Large intestine (tissue), 3 donors: Measurements from ENCODE around the gene SGMS1. TPM values are rescaled to one million over a fixed set of nuclear protein-coding genes. Genes with fewer than 3 reads are reported as not detected.

Source experiments
- DNase-seq, 2 donors: peaks; one replicate each; pipeline versions ENCODE4 v3.0.0 to v3.0.0-alpha.2; 2013
- H3K27ac ChIP-seq: one replicate; pipeline ENCODE4 v1.5.1; 2013; ENCODE audit warnings: low read length
- H3K27me3 ChIP-seq: 2 replicates; pipeline ENCODE4 v1.6.1; 2013; ENCODE audit warnings: low read length; ENCODE audit not compliant: control insufficient read depth, insufficient read depth
- H3K36me3 ChIP-seq: 2 replicates; pipeline ENCODE4 v1.6.1; 2013; ENCODE audit warnings: low read length; ENCODE audit not compliant: control insufficient read depth, insufficient read depth
- H3K4me1 ChIP-seq: one replicate; pipeline ENCODE4 v1.6.1; 2013; ENCODE audit warnings: low read length; ENCODE audit not compliant: control insufficient read depth, insufficient read depth
- H3K4me3 ChIP-seq: one replicate; pipeline ENCODE4 v1.5.1; 2013; ENCODE audit warnings: low read length
- H3K9me3 ChIP-seq: one replicate; pipeline ENCODE4 v1.6.1; 2013; ENCODE audit warnings: mild to moderate bottlenecking, low read depth, low read length, moderate library complexity; ENCODE audit not compliant: control insufficient read depth
- WGBS: methylation state at CpG from one replicate; pipeline ENCODE4 v1.1.5; 2013; ENCODE audit warnings: low lambda C conversion rate; ENCODE audit not compliant: insufficient coverage; 5-methylcytosine and 5-hydroxymethylcytosine counted together
- polyA plus RNA-seq: library from polyadenylated mRNA; unstranded; fragments of 120-200 nt; gene quantifications from one replicate; pipeline ENCODE4 v1.2.1, GENCODE V29; 2013

Gene SGMS1
- polyA plus RNA-seq, 1 donor: 22.8 TPM

- Histone ChIP-seq H3K4me1 (no peaks in the 10 kb centered on the region), H3K4me3 (no peak overlapping the region), H3K27me3 (no peaks in the 10 kb centered on the region), H3K9me3 (no peaks in the 10 kb centered on the region), H3K36me3 (peaks cover 4% of the 10 kb centered on the region), H3K27ac (no peak overlapping the region)
- DNase-seq: no peak
- WGBS: 75% methylated on average over 1 of the region's 2 CpGs
Observed at GRCh38 chr10:50324046-50324445, 299.7 kb downstream of the SGMS1 start.

GRCh38 chr10:50322077-50322476 is 301.7 kb downstream of the SGMS1 start:
- WGBS: 100% methylated on average over 2 of the region's 3 CpGs

GRCh38 chr10:50318129-50318528 is 305.6 kb downstream of the SGMS1 start:
- Histone ChIP-seq H3K9me3 (no peaks in the 10 kb centered on the region), H3K36me3 (peaks cover 4% of the 10 kb centered on the region), H3K27ac (no peak overlapping the region), H3K4me1 (no peaks in the 10 kb centered on the region), H3K27me3 (no peaks in the 10 kb centered on the region), H3K4me3 (no peak overlapping the region)
- DNase-seq: no peak

More at GRCh38 chr10:50322077-50322476, 301.7 kb downstream of the SGMS1 start:
- Histone ChIP-seq H3K27me3 (no peaks in the 10 kb centered on the region), H3K4me3 (no peak overlapping the region), H3K36me3 (peaks cover 4% of the 10 kb centered on the region), H3K9me3 (no peaks in the 10 kb centered on the region), H3K4me1 (no peaks in the 10 kb centered on the region), H3K27ac (no peak overlapping the region)
- no peak for DNase-seq

- 83% methylated on average over 1 of the region's 5 CpGs for WGBS
- no peaks in the 10 kb centered on the region for H3K9me3 ChIP-seq
- H3K27ac ChIP-seq: no peak overlapping the region
- no peak for DNase-seq
- no peaks in the 10 kb centered on the region for H3K27me3 ChIP-seq
- H3K4me1 ChIP-seq: no peaks in the 10 kb centered on the region
- H3K4me3 ChIP-seq: no peak overlapping the region
- H3K36me3 ChIP-seq: peaks cover 4% of the 10 kb centered on the region
Observed at GRCh38 chr10:50316695-50317648, 306.8 kb downstream of the SGMS1 start.

GRCh38 chr10:50316174-50316573 is 307.6 kb downstream of the SGMS1 start:
- H3K4me1 ChIP-seq: no peaks in the 10 kb centered on the region
- H3K27ac ChIP-seq: no peak overlapping the region
- WGBS: 87% methylated on average over 2 of the region's 3 CpGs
- no peak overlapping the region for H3K4me3 ChIP-seq
- DNase-seq: no peak
- H3K9me3 ChIP-seq: no peaks in the 10 kb centered on the region
- H3K36me3 ChIP-seq: peaks cover 4% of the 10 kb centered on the region
- no peaks in the 10 kb centered on the region for H3K27me3 ChIP-seq

GRCh38 chr10:50315424-50315823 is 308.3 kb downstream of the SGMS1 start:
- peaks cover 7% of the 10 kb centered on the region for H3K36me3 ChIP-seq
- no peak for DNase-seq
- H3K4me3 ChIP-seq: no peak overlapping the region
- H3K27me3 ChIP-seq: no peaks in the 10 kb centered on the region
- no peaks in the 10 kb centered on the region for H3K4me1 ChIP-seq
- H3K9me3 ChIP-seq: no peaks in the 10 kb centered on the region
- H3K27ac ChIP-seq: no peak overlapping the region

GRCh38 chr10:50314169-50315071 is 309.3 kb downstream of the SGMS1 start:
- WGBS: no CpG with 5 or more reads among the region's 10 CpGs
- Histone ChIP-seq H3K27ac (no peak overlapping the region), H3K9me3 (no peaks in the 10 kb centered on the region), H3K4me1 (no peaks in the 10 kb centered on the region), H3K27me3 (no peaks in the 10 kb centered on the region), H3K4me3 (no peak overlapping the region), H3K36me3 (peaks cover 14% of the 10 kb centered on the region)
- no peak for DNase-seq

GRCh38 chr10:50312464-50313437 is 311.0 kb downstream of the SGMS1 start:
- Histone ChIP-seq H3K9me3 (no peaks in the 10 kb centered on the region), H3K36me3 (peaks cover 18% of the 10 kb centered on the region), H3K4me3 (no peak overlapping the region), H3K27ac (no peak overlapping the region), H3K27me3 (no peaks in the 10 kb centered on the region), H3K4me1 (no peaks in the 10 kb centered on the region)
- 92% methylated on average over 6 of the region's 10 CpGs for WGBS
- DNase-seq: no peak

GRCh38 chr10:50310560-50311174 is 313.1 kb downstream of the SGMS1 start:
- no peak overlapping the region for H3K4me3 ChIP-seq
- no peaks in the 10 kb centered on the region for H3K27me3 ChIP-seq
- no peak overlapping the region for H3K27ac ChIP-seq
- DNase-seq: peak in 1 of 2 donors; percentile 15
- no peaks in the 10 kb centered on the region for H3K4me1 ChIP-seq
- peaks cover 26% of the 10 kb centered on the region for H3K36me3 ChIP-seq
- WGBS: 100% methylated on average over 1 of the region's 4 CpGs
- no peaks in the 10 kb centered on the region for H3K9me3 ChIP-seq
